DND-41 (cell line): ENCODE measurements around the gene CRY2.

Experiments
- ATAC-seq: fragments of 200-7000 bp; cut with Tn5 transposase; 3 replicates; pipeline ENCODE4 v1.9.1; 2021; ENCODE audit warnings: low read depth; ENCODE audit not compliant: insufficient read depth
- DNase-seq: peaks from one replicate; pipeline ENCODE4 v3.0.0-alpha.2; 2020
- H2AFZ ChIP-seq: 2 replicates; pipeline ENCODE4 v1.6.0; 2012; ENCODE audit warnings: low read depth, low read length
- H3K27ac ChIP-seq: 2 replicates; pipeline ENCODE4 v1.5.1; 2012; ENCODE audit warnings: low read length, inconsistent platforms
- H3K27me3 ChIP-seq: fragments of 200-600 bp; sonication (generic); 2 replicates; pipeline ENCODE4 v1.6.0; 2012; ENCODE audit warnings: low read length, mild to moderate bottlenecking, inconsistent platforms; ENCODE audit not compliant: insufficient read depth, poor library complexity
- H3K36me3 ChIP-seq: 2 replicates; pipeline ENCODE4 v1.5.1; 2012; ENCODE audit warnings: low read length, inconsistent platforms; ENCODE audit not compliant: insufficient read depth
- H3K4me1 ChIP-seq: 2 replicates; pipeline ENCODE4 v1.5.1; 2012; ENCODE audit warnings: mild to moderate bottlenecking, low read length; ENCODE audit not compliant: insufficient read depth
- H3K4me2 ChIP-seq: 2 replicates; pipeline ENCODE4 v1.6.0; 2012; ENCODE audit warnings: mild to moderate bottlenecking, moderate library complexity, low read length, inconsistent platforms; ENCODE audit not compliant: insufficient read depth
- H3K4me3 ChIP-seq, 2 experiments: fragments of 200-600 bp in 1 of 2; shearing (Covaris generic) in 1 of 2; 2 replicates each; pipeline ENCODE4 v1.5.1; 2012 to 2016; ENCODE audit warnings: inconsistent platforms in 2 of 2, low read length in 2 of 2, mild to moderate bottlenecking in 2 of 2, low read depth in 1 of 2, moderate library complexity in 1 of 2
- H3K79me2 ChIP-seq: 2 replicates; pipeline ENCODE4 v1.6.0; 2012; ENCODE audit warnings: low read length, inconsistent platforms; ENCODE audit not compliant: insufficient read depth
- H3K9ac ChIP-seq: 2 replicates; pipeline ENCODE4 v1.6.0; 2012; ENCODE audit warnings: low read depth, mild to moderate bottlenecking, inconsistent platforms, low read length, moderate library complexity
- H3K9me3 ChIP-seq: 2 replicates; pipeline ENCODE4 v1.5.1; 2012; ENCODE audit warnings: low read length, moderate library complexity, mild to moderate bottlenecking, inconsistent platforms; ENCODE audit not compliant: insufficient read depth, severe bottlenecking
- H4K20me1 ChIP-seq: 2 replicates; pipeline ENCODE4 v1.6.0; 2012; ENCODE audit warnings: low read length; ENCODE audit not compliant: insufficient read depth
- CTCF ChIP-seq: IDR thresholded peaks from 2 replicates; pipeline ENCODE4 v1.5.1; 2012; ENCODE audit warnings: borderline replicate concordance, low read length, moderate library complexity, mild to moderate bottlenecking; ENCODE audit not compliant: poor library complexity, severe bottlenecking; ENCODE audit errors: extremely low read depth
- EZH2 ChIP-seq: IDR thresholded peaks from 3 replicates; pipeline ENCODE4 v1.6.1; 2012; ENCODE audit warnings: borderline replicate concordance, low read depth, mild to moderate bottlenecking, moderate library complexity, low read length, inconsistent platforms; ENCODE audit not compliant: severe bottlenecking

Gene CRY2

GRCh38 chr11:45886816-45887520 is 39.7 kb downstream of the CRY2 start:
- H3K27ac ChIP-seq, result no peak overlapping the region
- H3K4me2 ChIP-seq, result no peak overlapping the region
- H3K79me2 ChIP-seq, result no peaks in the 10 kb centered on the region
- peaks cover 13% of the 10 kb centered on the region for H3K4me1 ChIP-seq
- H3K27me3 ChIP-seq, result no peaks in the 10 kb centered on the region
- ATAC-seq (no peak), DNase-seq (no peak)
- H3K9ac ChIP-seq, result no peak overlapping the region
- H2AFZ ChIP-seq, result no peak overlapping the region
- peaks cover 22% of the 10 kb centered on the region for H4K20me1 ChIP-seq
- H3K4me3 ChIP-seq, result no peak overlapping the region
- no peaks in the 10 kb centered on the region for H3K9me3 ChIP-seq
- H3K36me3 ChIP-seq, result 0 out of 2 replicates have a peak, but pooled peaks cover 2% of the 10 kb centered on the region
- TF ChIP-seq EZH2, result no peak
- no peak for TF ChIP-seq CTCF

GRCh38 chr11:45887587-45887986 is 40.3 kb downstream of the CRY2 start:
- TF ChIP-seq CTCF (no peak), EZH2 (no peak)
- no peak overlapping the region for H3K4me3 ChIP-seq
- no peak overlapping the region for H3K27ac ChIP-seq
- no peak overlapping the region for H2AFZ ChIP-seq
- no peak overlapping the region for H3K9ac ChIP-seq
- H3K4me2 ChIP-seq, result no peak overlapping the region
- ATAC-seq, result no peak
- DNase-seq, result no peak
- H3K9me3 ChIP-seq, result no peaks in the 10 kb centered on the region
- no peaks in the 10 kb centered on the region for H3K27me3 ChIP-seq
- H3K79me2 ChIP-seq, result no peaks in the 10 kb centered on the region
- peaks cover 21% of the 10 kb centered on the region for H4K20me1 ChIP-seq
- H3K36me3 ChIP-seq, result no peaks in the 10 kb centered on the region
- H3K4me1 ChIP-seq, result peaks cover 13% of the 10 kb centered on the region

- Histone ChIP-seq H3K27me3 (no peaks in the 10 kb centered on the region), H2AFZ (no peak overlapping the region), H3K9me3 (no peaks in the 10 kb centered on the region), H3K9ac (no peak overlapping the region), H3K36me3 (no peaks in the 10 kb centered on the region), H3K4me2 (no peak overlapping the region), H3K4me3 (no peak overlapping the region), H4K20me1 (peaks cover 7% of the 10 kb centered on the region), H3K27ac (no peak overlapping the region), H3K79me2 (no peaks in the 10 kb centered on the region), H3K4me1 (peaks cover 13% of the 10 kb centered on the region)
- DNase-seq (no peak), ATAC-seq (no peak)
- TF ChIP-seq CTCF (no peak), EZH2 (no peak)
Observed at GRCh38 chr11:45889555-45889954, 42.3 kb downstream of the CRY2 start.
